Measurements from ENCODE around the gene PLCB3.

Gene PLCB3

DNA sequence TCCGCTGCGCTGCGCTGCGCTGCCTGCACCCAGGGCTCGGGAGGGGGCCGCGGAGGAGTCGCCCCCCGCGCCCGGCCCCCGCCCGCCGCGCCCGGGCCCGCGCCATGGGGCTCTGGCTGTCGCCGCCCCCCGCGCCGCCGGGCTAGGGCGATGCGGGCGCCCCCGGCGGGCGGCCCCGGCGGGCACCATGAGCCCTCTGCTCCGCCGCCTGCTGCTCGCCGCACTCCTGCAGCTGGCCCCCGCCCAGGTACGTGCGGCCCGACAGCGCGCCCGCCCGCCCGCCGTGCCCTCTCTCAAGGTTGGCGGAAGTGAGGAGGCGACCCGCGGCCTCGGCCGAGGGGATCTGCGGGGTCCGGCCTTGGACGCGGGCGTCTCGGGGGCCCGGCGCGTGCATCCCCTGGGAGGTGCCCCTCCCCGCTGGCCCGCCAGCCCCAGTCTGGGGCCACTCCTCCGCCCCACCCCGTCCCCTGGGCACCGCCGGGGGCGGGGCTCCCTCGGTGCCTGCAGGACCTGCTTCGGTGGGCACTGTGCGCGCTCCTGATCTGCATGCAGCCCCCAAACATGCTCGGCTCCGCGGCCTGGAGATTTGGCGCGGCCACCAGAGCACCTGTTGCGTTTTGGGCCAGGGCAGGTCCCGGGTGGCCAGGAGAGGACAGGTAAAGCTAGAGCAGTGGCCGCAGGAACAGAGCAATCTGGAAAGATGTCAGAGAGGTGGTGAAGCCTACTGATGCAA is 16.5 kb upstream of the PLCB3 start:
- TF ChIP-seq SIN3A (IDR thresholded peaks at IDR 0.05; ENCODE audit: borderline replicate concordance, insufficient read depth, low read length), result peak; percentile 19; the same call in 1 of the 2 replicates
- TF ChIP-seq, protein P1, sequence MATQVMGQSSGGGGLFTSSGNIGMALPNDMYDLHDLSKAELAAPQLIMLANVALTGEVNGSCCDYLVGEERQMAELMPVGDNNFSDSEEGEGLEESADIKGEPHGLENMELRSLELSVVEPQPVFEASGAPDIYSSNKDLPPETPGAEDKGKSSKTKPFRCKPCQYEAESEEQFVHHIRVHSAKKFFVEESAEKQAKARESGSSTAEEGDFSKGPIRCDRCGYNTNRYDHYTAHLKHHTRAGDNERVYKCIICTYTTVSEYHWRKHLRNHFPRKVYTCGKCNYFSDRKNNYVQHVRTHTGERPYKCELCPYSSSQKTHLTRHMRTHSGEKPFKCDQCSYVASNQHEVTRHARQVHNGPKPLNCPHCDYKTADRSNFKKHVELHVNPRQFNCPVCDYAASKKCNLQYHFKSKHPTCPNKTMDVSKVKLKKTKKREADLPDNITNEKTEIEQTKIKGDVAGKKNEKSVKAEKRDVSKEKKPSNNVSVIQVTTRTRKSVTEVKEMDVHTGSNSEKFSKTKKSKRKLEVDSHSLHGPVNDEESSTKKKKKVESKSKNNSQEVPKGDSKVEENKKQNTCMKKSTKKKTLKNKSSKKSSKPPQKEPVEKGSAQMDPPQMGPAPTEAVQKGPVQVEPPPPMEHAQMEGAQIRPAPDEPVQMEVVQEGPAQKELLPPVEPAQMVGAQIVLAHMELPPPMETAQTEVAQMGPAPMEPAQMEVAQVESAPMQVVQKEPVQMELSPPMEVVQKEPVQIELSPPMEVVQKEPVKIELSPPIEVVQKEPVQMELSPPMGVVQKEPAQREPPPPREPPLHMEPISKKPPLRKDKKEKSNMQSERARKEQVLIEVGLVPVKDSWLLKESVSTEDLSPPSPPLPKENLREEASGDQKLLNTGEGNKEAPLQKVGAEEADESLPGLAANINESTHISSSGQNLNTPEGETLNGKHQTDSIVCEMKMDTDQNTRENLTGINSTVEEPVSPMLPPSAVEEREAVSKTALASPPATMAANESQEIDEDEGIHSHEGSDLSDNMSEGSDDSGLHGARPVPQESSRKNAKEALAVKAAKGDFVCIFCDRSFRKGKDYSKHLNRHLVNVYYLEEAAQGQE (IDR thresholded peaks at IDR 0.05; ENCODE audit: insufficient read depth in 1 of 2, low read depth in 2 of 2, low read length in 2 of 2), result no peak

DNA sequence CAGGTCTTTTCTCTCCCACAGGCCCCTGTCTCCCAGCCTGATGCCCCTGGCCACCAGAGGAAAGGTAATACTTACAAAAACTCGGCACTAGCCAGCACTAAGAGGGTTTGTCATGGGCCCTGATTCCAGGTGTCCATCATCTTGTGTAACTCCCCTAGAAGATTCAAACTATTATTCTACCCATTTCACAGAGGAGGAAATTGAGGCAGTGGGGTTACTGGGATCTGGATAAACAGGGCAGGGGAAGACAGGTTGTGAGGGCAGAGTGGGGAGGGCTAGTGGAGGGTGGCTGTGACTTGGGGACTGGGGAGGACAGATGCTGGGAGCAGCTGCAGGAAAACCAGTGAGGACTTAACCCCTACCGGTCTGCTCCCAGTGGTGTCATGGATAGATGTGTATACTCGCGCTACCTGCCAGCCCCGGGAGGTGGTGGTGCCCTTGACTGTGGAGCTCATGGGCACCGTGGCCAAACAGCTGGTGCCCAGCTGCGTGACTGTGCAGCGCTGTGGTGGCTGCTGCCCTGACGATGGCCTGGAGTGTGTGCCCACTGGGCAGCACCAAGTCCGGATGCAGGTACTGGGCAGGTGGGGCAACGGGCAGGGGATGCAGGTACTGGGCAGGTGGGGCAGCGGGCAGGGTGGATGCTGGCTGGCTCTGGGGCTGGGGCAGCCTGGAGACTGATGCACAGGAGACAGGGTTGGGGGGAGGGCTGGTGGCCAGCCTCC is 15.7 kb upstream of the PLCB3 start:
- TF ChIP-seq SIN3A (IDR thresholded peaks at IDR 0.05; ENCODE audit: borderline replicate concordance, insufficient read depth, low read length) (no peak), POLR2AphosphoS5 (IDR thresholded peaks at IDR 0.05; ENCODE audit: low read depth, low read length) (no peak), FOXP2 (optimal IDR thresholded peaks at IDR 0.05; ENCODE audit: borderline replicate concordance, extremely low read depth, extremely low read length, insufficient read depth) (no peak), TAF1 (IDR thresholded peaks at IDR 0.05; ENCODE audit: borderline replicate concordance, insufficient read depth, low read length) (no peak)
- TF ChIP-seq, protein P1 (IDR thresholded peaks at IDR 0.05; ENCODE audit: insufficient read depth in 1 of 2, low read depth in 2 of 2, low read length in 2 of 2), result no peak

DNA sequence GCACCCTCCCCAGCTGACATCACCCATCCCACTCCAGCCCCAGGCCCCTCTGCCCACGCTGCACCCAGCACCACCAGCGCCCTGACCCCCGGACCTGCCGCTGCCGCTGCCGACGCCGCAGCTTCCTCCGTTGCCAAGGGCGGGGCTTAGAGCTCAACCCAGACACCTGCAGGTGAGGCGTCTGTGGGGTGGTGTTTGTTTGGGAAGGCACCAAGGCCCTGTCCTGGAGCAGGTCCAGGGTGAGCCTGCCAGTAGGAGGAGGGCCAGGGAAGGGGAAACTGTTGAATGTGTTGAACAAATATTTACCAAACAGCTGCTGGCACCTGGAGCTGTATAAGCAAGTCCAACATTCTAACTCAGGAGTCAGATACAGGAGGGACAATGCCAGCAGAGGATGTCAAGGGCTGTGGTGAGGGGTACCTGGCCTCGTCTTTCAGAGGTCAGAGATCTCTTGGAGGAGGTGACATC is 13.8 kb upstream of the PLCB3 start:
- no peak for TF ChIP-seq TAF1 (IDR thresholded peaks at IDR 0.05; ENCODE audit: borderline replicate concordance, insufficient read depth, low read length)
- no peak for TF ChIP-seq FOXP2 (optimal IDR thresholded peaks at IDR 0.05; ENCODE audit: borderline replicate concordance, extremely low read depth, extremely low read length, insufficient read depth)
- no peak for TF ChIP-seq POLR2AphosphoS5 (IDR thresholded peaks at IDR 0.05; ENCODE audit: low read depth, low read length)
- no peak for TF ChIP-seq SIN3A (IDR thresholded peaks at IDR 0.05; ENCODE audit: borderline replicate concordance, insufficient read depth, low read length)
- TF ChIP-seq, protein P1 (IDR thresholded peaks at IDR 0.05; ENCODE audit: insufficient read depth in 1 of 2, low read depth in 2 of 2, low read length in 2 of 2), result no peak

DNA sequence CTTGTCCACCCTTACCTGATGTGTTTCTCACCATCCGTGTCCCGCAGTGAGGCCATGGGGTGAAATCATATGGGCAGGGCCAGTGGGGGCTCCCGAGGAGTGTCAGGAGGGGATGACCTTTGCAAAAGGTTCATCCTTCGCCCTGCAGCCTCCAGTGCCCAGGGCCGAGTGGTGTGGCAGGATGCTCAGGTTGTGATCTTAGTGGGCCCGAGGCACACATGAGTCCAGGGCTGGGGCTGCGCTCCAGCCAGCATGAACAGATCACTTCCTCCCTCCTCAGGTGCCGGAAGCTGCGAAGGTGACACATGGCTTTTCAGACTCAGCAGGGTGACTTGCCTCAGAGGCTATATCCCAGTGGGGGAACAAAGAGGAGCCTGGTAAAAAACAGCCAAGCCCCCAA is 13.3 kb upstream of the PLCB3 start:
- TF ChIP-seq FOXP2 (optimal IDR thresholded peaks at IDR 0.05; ENCODE audit: borderline replicate concordance, extremely low read depth, extremely low read length, insufficient read depth) (no peak), SIN3A (IDR thresholded peaks at IDR 0.05; ENCODE audit: borderline replicate concordance, insufficient read depth, low read length) (no peak), TAF1 (IDR thresholded peaks at IDR 0.05; ENCODE audit: borderline replicate concordance, insufficient read depth, low read length) (no peak), POLR2AphosphoS5 (IDR thresholded peaks at IDR 0.05; ENCODE audit: low read depth, low read length) (no peak)
- TF ChIP-seq, protein P1 (IDR thresholded peaks at IDR 0.05; ENCODE audit: insufficient read depth in 1 of 2, low read depth in 2 of 2, low read length in 2 of 2), result no peak
